Urothelium cell line (cell line): Measurements from ENCODE around the gene ZFYVE19.

Source experiments
- DNase-seq: peaks from one replicate; pipeline ENCODE4 v3.0.0; 2011; ENCODE audit warnings: low spot score, mixed read lengths
- FAIRE-seq: peaks from 2 replicates; lab custom pipeline; 2011; peaks lifted over from hg19 to GRCh38; lab: Jason Lieb, UNC

Gene ZFYVE19

DNA sequence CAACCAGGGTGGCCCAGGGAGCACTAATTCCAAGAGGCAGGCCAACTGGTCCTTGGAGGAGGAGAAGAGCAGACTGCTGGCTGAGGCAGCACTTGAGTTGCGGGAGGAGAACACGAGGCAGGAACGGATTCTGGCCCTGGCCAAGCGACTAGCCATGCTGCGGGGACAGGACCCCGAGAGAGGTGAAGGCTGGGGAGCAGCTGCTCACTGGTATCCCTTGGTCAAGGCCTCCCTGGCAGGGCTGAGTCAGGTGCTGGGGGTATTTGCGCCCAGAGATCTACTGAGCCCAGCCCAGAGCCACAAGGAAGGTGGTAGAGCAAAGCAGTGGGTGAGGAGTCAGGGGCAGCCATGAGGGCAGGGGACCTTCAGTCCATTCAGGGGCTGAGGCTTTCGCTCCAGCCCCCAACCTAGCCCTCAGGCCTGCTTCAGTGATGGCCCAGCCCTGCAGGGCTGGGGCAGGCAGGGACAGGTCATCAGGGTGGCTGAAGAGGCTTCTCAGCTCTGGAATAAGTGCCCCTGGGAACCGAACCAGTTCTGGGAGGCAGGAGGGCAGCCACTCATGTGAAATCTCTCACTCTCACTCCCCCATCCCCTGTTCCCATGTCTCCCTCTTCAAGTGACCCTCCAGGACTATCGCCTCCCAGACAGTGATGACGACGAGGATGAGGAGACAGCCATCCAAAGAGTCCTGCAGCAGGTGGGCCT is 6.0 kb downstream of the ZFYVE19 start:
- FAIRE-seq = no peak
- DNase-seq = no peak

DNA sequence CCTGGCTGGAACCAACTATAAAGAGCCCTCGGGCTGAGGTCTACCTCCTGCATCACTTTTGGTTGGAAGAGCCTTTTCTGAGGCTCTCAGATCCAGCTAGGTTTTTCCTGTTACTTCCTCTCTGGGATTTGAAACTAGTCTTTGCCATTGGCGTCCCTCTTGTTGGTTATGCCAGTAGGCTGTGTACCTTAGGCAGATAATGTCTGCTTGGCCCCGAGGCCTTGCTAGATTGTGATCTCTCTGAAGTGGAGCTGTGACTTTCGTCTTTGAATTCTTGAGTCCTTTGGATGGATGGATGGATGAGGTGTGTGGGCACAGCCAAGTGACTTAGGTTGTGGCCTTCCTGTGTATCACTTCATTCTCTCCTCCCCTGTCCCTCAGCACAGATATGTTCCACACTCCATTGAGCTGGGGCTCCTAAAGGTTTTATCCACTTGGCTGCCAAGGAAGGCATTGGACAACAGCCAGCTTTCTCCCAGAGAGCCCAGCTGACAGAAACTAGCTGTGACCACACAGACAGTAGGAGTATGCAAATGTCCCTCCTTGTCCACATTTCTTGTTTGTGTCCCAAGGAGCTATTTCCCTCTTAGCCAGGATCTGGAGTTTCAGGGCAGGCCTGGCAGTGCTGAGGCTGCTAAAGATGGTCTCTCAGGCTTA is 8.3 kb downstream of the ZFYVE19 start:
- DNase-seq (no peak), FAIRE-seq (no peak)

DNA sequence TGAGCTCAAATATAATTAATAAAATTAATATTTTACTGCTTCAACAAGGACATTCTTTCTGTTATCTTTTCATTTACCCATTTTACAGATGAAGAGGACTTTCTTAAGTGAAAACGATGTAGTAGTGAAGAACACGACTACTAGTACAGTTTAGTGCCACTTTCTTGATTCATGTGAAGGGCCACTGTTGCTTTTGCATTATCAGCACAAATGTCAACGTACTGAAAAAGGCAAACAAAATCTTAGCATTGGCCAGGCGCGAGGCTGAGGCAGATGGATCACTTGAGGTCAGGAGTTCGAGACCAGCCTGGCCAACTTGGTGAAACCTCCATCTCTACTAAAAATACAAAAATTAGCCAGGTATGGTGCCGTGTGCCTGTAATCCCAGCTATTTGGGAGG is 12.2 kb downstream of the ZFYVE19 start:
- no peak for DNase-seq
- FAIRE-seq = no peak

DNA sequence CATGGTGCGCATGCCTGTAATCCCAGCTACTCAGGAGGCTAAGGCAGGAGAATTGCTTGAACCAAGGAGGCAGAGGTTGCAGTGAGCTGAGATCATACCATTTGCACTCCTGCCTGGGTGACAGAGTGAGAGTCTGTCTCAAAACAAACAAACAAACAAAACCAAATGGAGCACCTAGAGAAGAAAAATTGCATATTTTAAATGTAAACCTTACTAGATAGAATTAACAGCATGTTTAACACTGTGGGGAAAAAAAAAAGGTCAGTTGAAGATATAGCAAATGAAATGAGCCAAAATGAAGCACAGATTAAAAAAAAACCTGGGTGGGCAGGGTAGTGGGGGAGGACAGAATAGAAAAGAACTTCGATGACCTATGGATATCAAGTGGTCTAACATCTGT is 14.3 kb downstream of the ZFYVE19 start:
- FAIRE-seq = no peak
- DNase-seq = no peak

DNA sequence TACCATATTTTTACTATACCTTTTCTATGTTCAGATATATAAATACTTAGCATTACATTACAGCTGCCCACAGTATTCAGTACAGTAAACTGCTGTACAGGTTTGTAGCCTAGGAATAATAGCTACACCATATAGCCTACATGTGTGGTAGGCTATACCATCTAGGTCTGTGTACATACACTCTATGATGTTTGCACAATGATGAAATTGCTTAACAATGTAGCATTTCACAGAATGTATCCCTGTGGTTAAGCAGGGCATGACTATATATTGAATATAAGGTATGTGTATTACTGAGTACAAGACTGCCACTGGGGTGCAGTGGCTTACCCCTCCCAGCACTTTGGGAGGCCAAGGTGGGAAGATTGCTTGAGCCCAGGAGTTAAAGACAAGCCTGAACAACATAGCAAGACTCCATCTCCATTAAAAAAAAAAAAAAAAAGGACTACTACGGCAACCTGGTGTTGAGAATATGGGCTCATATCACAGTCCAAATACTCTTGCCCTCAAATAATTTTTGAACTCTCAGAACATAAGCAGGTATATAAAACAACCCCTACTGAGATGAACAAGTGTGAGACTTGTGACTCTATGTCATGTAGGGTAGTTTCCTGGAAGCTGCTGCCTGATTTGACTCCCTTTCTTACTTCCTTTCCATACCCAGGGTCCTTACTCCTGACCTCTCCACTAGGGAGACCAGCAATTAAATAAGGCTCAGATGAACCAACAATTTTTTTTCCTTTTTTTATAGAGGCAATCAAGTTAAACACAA is 16.9 kb downstream of the ZFYVE19 start:
- FAIRE-seq (no peak), DNase-seq (no peak)

DNA sequence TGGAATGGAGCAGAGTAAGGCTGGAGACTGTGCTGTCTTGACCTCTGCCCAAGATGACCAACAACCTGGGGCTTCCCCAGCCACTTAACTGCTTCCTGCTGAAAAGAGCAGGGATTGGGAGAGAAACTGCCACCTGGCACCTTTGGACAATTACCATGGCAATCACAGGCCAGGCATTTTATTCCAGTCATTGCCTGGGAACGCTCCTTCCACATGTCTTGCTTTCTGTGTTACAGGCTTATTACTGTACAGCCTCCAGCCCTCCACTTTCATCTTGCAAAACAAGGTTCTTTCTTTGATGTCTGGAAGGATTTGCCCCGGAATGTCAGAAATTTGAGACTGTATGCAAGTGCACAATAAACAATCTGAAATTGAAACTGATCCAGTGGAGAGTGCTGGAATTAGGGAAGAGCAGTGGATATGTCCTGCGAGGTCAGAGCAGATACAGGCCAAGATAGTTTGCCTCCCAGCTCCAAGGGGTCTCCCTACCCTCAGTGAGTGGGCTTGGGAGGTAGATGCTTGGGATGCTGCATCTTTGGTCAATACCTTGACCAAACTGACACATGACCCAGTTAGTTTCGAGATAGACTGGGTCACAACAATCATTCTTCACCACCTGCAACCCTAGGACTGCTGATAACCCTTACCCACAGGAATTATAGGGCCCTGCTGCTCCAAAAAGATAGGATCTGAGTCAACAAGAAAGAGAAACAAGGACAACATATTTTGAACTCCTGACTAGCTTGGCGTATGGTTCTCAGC is 19.0 kb downstream of the ZFYVE19 start:
- no peak for DNase-seq
- FAIRE-seq = no peak

DNA sequence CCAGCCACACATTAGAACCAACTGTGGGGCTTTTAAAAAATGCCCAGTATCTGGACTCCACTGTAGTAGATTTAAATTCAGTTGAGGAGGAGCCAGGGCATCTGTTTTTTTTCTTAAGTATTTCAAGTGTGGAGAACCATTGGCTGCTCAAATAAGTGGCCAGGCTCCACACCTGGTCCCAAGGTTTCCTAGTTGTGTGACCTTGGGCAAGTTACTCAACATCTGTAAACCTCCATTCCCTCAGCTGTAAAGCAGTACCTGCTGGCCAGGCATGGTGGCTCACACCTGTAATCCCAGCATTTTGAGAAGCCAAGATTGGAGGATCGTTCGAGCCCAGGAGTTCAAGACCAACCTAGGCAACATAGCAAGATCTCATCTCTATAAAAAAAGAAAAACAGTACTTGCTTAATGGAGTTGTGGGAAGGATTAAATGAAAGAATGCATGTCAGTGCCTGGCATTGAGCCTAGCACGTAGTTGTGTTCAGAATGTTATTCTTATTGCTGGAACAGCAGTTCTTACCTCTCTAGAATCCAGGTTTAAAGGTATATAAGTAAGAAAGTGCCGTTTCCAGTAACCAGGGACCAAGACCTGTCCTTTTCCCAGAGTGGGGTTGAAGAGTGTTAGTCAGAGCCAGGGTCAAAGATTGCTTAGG is 19.7 kb downstream of the ZFYVE19 start:
- DNase-seq (no peak), FAIRE-seq (no peak)

DNA sequence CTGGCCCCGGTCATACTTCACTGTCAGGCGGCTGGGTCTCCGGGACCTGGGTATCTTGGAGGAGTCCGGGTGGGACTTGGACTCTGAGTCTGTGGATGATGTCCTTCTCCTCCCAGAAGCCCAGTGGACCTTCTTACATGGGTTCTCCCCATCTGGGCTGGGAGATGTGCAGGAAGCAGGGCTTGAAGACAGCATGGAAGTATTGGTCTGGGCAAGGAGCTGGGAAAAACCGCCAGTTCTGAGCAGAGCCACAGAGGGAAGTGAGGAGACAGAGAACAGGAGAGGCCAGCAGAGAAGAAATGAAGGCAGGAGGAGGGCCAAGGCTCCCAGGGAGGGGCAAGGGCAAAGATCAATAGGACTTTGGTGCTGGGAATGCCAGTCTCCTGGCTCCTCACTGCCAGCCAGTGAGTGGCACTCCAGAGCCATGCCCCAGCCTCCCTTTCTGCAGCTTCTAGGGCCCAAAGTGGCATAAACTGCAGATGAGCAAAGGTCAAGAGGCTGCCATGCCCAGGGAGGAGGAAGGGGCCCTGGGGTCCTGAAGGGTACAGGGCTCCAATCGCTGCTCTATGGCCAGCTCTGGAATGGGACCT is 21.7 kb downstream of the ZFYVE19 start, which contains the start of gene PPP1R14D:
PPP1R14D (minus strand) TSS at position 262 of the 590 bp plus-strand sequence; CDS start at position 195, 67 bp downstream.
- no peak for DNase-seq
- no peak for FAIRE-seq

DNA sequence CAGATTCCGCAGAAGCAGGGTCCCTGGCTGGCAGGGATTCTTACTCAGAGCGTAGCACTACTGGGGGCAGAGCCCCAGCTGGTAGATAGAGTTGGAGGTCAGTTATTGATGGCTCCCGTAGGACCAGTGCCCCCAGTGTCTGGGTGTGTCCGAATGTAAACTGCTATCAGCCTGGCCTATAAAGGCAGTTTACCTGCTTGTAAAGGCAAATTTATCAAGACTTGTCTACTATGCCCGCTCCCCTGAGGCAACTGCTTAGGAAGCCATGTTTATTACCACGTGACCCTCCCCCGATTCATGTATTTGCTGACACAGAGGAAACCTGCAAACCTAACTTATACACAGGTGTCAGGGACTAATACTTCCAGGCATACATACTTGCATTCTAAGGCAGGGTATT is 22.2 kb downstream of the ZFYVE19 start:
- DNase-seq (no peak), FAIRE-seq (no peak)

DNA sequence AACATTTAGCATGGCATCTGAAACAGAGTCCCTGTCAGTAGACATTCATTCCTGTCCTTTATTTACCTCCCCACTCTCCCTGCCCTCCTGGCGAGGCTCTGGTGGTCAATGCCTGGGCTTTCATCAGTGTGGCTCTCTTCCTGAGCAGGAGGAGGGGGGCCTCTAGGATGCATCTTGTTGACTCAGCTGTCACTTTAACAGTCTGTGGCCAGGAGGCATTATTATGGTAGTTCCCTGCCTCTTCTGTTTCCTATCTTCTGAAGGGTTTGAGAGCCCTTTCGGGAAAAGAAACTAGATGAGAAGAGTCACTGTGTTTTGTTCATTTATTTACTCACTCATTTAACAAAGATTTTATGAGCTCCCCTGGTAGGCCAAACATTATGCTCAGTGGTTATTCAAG is 24.0 kb downstream of the ZFYVE19 start:
- FAIRE-seq (no peak), DNase-seq (no peak)

DNA sequence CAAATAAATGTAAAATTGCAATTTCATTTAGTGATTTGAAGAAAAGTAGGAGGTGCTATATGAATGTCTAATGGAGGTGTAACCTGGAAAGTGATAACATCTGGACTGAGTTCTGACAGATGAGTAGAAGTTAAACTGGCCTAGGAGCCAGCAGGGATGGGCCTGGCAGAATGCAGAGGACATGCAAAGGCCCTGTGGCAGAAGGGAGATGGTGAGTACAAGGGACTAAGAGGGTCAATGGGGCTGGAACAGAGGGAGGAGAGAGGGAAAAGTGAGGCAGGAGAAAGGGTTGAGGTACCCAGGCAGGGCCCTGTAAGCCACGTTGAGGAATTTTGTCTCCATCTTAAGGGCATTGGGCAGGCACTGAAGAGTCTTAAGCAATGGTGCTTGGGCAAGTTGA is 25.0 kb downstream of the ZFYVE19 start:
- no peak for DNase-seq

DNA sequence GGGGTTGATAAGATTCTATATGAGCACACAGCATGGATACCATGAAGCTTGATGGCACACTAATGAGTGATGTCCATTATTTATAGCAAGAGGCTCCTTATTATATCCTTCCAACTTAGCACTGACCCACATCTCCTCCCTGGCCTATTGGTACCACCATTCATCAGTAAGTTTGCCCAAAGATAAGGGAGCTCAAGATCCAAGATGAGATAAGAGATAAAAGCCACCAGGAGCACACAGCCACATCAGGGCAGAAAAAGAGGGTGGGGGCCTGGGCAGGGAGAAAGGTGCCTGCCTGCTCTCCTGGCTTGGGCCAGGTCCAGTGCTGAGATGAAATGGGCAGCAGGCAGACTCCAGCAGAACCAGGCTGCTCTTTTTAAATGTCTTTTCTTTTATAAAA is 26.0 kb downstream of the ZFYVE19 start:
- DNase-seq (no peak), FAIRE-seq (no peak)

More for the DNA sequence above, 25.0 kb downstream of the ZFYVE19 start:
- FAIRE-seq = no peak

DNA sequence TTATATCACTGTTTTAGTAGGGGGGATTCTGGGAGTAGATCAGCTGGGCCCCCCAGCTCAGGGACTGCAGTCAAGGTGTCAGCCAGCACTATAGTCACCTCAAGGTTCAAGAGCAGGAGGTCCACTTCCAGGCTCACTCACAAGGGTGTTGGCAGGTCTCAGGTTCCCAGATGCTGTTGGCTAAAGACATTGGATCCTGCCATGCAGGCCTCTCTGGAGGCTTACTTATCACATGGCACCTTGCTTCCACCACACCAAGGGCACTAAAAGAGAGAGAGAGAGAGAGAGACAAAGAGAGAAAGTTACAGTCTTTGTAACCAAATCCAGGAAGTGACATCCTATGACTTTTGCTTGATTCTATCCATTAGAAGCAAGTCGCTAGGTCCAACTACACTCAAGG is 29.1 kb downstream of the ZFYVE19 start:
- FAIRE-seq (no peak), DNase-seq (no peak)

DNA sequence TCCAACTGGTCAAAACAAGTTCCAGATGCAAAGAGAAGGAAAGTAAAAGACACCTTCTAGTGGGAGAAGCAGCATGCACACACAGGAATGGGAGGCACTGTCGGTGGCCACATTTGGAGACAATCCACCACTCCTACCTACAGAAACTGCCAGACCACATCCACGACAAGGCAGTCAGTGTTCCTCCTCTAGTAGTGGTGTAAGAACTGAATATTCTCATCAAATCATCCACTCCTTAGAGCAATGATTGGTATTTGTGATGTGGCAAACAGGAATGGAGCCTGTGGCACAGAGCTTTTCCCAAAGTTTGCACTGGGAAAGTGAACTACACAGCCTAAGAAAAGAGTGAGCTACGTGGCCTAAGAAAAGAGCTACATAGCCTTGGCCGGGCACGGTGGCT is 31.9 kb downstream of the ZFYVE19 start:
- DNase-seq = no peak
- no peak for FAIRE-seq

DNA sequence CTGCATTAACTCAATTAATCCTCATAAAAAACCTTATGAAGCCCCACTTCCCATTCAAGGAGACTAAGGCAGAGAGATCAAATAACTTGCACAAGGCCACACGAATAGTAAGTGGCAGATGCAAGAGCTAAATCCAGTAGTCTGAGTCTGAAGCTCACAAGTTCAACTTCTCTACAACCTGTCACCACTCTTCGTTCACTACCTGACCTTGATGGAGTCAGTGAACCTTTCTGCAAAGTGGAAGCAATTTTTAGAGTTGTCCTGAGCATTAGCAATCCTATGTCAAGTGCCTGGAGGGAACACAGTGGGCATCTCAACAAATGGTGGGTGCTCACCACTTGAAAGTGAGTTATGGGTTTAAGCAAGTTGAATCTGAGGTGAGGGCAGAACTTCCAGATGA is 34.9 kb downstream of the ZFYVE19 start:
- DNase-seq (no peak), FAIRE-seq (no peak)

DNA sequence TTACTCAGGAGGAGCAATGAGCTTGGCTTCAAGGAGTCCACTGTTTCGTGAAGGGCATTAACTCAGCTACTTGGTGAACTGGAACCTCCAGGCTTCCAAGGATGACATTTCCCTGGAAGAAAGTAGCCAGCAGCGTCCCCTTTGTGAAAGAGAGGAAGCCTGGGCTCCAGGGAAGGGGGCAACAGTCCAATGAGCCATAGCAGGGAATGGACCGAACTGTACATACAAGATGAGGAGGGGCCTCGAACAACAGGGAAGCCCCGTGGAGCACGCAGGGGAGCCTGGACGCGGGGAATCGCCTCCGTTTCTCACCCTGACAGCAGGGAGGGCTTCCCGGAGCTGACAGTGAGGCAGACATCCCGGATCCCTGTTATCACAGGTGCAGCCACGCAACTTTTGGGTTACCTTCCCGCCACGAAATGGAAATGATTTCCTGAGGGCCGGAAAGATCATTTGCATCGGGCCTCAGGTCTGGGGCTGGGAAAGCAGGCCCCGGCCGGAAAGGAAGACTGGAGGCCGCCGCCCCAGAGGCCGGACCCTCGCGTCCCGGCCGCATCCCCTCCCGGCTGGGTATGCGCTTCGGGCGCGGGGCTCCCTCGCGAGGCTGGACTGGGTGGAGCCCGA is 36.5 kb downstream of the ZFYVE19 start:
- no peak for DNase-seq
- FAIRE-seq = no peak

DNA sequence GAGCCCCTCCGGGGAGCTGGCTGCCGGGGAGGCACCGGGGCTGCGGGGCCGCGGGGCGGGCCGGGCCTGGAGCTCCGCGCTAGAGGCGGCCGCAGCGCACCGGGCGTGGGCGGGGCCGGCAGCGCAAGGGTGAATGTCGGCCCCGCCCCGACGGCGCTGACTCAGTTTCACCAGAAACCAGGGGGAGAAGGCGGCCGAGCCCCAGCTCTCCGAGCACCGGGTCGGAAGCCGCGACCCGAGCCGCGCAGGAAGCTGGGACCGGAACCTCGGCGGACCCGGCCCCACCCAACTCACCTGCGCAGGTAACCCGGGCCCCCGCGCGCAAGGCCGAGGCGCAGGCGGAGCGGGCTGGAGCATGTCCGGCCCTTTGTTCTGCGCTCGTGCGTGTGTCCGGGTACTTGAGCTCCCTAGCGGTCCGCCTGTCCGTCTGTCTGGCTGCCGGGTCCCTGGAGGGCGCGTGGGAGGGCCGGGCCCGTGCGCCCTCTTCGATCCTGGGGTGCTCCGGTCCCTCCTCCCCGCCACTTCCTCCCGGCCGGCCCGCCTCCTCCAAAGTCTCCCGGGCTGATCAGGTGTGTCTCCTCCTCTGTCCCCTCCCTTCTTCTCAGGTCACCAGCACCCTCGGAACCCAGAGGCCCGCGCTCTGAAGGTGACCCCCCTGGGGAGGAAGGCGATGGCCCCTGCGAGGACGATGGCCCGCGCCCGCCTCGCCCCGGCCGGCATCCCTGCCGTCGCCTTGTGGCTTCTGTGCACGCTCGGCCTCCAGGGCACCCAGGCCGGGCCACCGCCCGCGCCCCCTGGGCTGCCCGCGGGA is 37.2 kb downstream of the ZFYVE19 start, which contains the start of gene SPINT1:
SPINT1 (plus strand) TSS at position 164 of the 811 bp plus-strand sequence; CDS start at position 671, 507 bp downstream.
- no peak for DNase-seq

DNA sequence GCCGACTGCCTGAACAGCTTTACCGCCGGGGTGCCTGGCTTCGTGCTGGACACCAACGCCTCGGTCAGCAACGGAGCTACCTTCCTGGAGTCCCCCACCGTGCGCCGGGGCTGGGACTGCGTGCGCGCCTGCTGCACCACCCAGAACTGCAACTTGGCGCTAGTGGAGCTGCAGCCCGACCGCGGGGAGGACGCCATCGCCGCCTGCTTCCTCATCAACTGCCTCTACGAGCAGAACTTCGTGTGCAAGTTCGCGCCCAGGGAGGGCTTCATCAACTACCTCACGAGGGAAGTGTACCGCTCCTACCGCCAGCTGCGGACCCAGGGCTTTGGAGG is 37.8 kb downstream of the ZFYVE19 start:
- FAIRE-seq (no peak), DNase-seq (no peak)

More for the DNA sequence above, 37.2 kb downstream of the ZFYVE19 start, which contains the start of gene SPINT1:
- no peak for FAIRE-seq

DNA sequence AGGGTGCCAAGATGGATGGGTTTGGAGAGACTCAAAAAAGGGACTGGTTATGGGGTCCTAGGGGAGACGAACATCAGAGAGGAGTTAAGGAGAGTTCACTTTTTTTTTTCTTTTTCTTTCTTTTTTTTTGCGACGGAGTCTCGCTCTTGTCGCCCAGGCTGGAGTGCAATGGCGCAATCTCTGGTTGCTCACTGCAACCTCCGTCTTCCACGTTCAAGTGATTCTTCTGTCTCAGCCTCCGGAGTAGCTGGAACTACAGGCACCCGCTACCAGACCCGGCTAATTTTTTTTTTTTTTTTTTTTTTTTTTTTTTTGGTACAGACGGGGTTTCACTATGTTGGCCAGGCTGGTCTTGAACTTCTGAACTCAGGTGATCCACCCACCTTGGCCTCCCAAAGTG is 38.1 kb downstream of the ZFYVE19 start:
- FAIRE-seq (no peak), DNase-seq (no peak)
